HepG2 (cell line): ENCODE measurements around the gene DHH. TPM values are rescaled to one million over a fixed set of nuclear protein-coding genes. Genes with fewer than 3 reads are reported as not detected.
A peak's percentile ranks its signal among the peaks of the same experiment; 100 is the strongest.

Source experiments
- ATRX ChIP-seq: sonication (generic); formaldehyde crosslinking; IDR thresholded peaks from 2 replicates; pipeline ENCODE4 v1.4.0; 2020; ENCODE audit warnings: missing genetic modification reagents, borderline replicate concordance
- NCOA5 ChIP-seq: sonication (generic); formaldehyde crosslinking; IDR thresholded peaks from 2 replicates; pipeline ENCODE4 v1.4.0; 2020; ENCODE audit warnings: missing genetic modification reagents
- SIX4 ChIP-seq: sonication (generic); formaldehyde crosslinking; IDR thresholded peaks from 2 replicates; pipeline ENCODE4 v1.4.0; 2020; ENCODE audit warnings: missing genetic modification reagents
- TRIM22 ChIP-seq: fragments of 450-650 bp; IDR thresholded peaks from 2 replicates; pipeline ENCODE4 v1.6.1; 2017
- ZBTB7B ChIP-seq: sonication (generic); formaldehyde crosslinking; IDR thresholded peaks from 2 replicates; pipeline ENCODE4 v1.4.0; 2020; ENCODE audit warnings: missing genetic modification reagents
- ZC3H4 ChIP-seq: sonication (generic); formaldehyde crosslinking; IDR thresholded peaks from 2 replicates; pipeline ENCODE4 v1.4.0; 2020; ENCODE audit warnings: missing genetic modification reagents, borderline replicate concordance
- ZNF251 ChIP-seq: sonication (generic); formaldehyde crosslinking; IDR thresholded peaks from 2 replicates; pipeline ENCODE4 v1.9.0; 2021; ENCODE audit warnings: mild to moderate bottlenecking, missing genetic modification reagents
- ZNF260 ChIP-seq: sonication (generic); formaldehyde crosslinking; IDR thresholded peaks from 2 replicates; pipeline ENCODE4 v1.4.0; 2020; ENCODE audit warnings: missing genetic modification reagents, low read depth, mild to moderate bottlenecking, borderline replicate concordance
- ZNF329 ChIP-seq: sonication (generic); formaldehyde crosslinking; IDR thresholded peaks from 2 replicates; pipeline ENCODE4 v1.9.0; 2021; ENCODE audit warnings: low read depth, mild to moderate bottlenecking, missing genetic modification reagents
- ZSCAN22 ChIP-seq: sonication (generic); formaldehyde crosslinking; IDR thresholded peaks from 2 replicates; pipeline ENCODE4 v1.4.0; 2020; ENCODE audit warnings: mild to moderate bottlenecking, missing genetic modification reagents
- polyA plus RNA-seq, 8 experiments: library from polyadenylated mRNA; depleted of rRNA in 3 of 8; stranded (reverse) in 7 of 8; unstranded in 1 of 8; fragments of >200 nt; fragmentation: Illumina TruSeq in 4 of 8; extraction: Trizol in 4 of 8; gene quantifications; 2 replicates each; pipeline versions ENCODE4 v1.2.1 to v1.2.3, GENCODE V29; 2011 to 2016; ENCODE audit warnings: low read depth in 4 of 8, missing spikeins in 1 of 8, mixed read lengths in 1 of 8; ENCODE audit not compliant: insufficient read depth in 1 of 8
- total RNA-seq, 5 experiments: library from RNA; depleted of rRNA; stranded (reverse); fragments of >200 nt; fragmentation: Illumina TruSeq; extraction: Trizol; gene quantifications; 2 replicates each; pipeline ENCODE4 v1.2.3, GENCODE V29; 2016; ENCODE audit warnings: low read depth in 1 of 5
- TF ChIP-seq, protein P1 (sequence below), 2 experiments: sonication (generic) in 1 of 2; formaldehyde crosslinking in 1 of 2; IDR thresholded peaks; 2 replicates each; pipeline versions ENCODE4 v1.6.1 to v1.9.0; 2014 to 2022; ENCODE audit warnings: antibody characterized with exemption in 1 of 2, borderline replicate concordance in 1 of 2, inconsistent platforms in 1 of 2, low read depth in 1 of 2, missing genetic modification reagents in 1 of 2
- TF ChIP-seq, protein P2 (sequence below): sonication (generic); formaldehyde crosslinking; IDR thresholded peaks from 2 replicates; pipeline ENCODE4 v1.4.0; 2020; ENCODE audit warnings: mild to moderate bottlenecking, missing genetic modification reagents, borderline replicate concordance
- TF ChIP-seq, protein P3 (sequence below): sonication (generic); formaldehyde crosslinking; conservative IDR thresholded peaks from 2 replicates; pipeline ENCODE4 v1.8.0; 2022; ENCODE audit warnings: low read depth, missing genetic modification reagents

The DHH gene
- total and polyA plus RNA-seq, 2 of the 13 experiments (the other 11 are each of a cell fraction or from before 2014, with no cell fraction given), result not detected

DNA sequence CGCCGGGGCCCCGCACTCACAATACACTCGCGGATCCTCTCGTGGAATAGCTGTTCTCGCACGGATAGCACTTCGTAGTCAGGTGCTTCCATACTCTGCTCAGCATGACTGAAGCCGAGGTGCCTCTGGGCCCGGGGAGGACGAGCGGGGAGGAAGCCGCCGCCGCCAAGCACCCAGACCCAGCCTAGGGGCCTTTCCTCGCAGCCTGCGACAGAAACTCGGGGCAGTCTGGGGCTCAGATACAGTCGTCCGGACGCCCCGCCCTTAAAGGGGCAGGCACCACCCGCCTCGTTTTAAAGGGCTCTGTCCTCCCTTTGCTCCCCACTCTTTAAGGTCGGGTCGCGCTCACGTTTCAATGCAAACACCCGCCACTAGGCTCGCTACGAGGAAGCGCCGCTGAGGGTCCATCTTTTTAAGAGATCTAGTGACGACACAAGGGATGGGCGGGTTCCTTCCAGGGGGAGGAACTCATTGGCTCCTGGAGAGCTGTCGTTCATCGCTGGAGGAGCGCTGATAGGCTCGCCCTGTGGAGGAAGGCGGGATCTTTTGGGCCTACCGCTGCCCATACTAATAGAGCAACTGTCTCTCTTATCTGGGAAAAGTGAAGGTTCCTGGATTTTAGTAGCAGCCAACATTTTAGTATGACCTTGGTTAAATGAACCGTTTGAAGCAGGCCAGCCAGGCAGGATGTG lies 16.0 kb upstream of the DHH start, which contains the start of gene LMBR1L (continued):
- TF ChIP-seq, protein P1, sequence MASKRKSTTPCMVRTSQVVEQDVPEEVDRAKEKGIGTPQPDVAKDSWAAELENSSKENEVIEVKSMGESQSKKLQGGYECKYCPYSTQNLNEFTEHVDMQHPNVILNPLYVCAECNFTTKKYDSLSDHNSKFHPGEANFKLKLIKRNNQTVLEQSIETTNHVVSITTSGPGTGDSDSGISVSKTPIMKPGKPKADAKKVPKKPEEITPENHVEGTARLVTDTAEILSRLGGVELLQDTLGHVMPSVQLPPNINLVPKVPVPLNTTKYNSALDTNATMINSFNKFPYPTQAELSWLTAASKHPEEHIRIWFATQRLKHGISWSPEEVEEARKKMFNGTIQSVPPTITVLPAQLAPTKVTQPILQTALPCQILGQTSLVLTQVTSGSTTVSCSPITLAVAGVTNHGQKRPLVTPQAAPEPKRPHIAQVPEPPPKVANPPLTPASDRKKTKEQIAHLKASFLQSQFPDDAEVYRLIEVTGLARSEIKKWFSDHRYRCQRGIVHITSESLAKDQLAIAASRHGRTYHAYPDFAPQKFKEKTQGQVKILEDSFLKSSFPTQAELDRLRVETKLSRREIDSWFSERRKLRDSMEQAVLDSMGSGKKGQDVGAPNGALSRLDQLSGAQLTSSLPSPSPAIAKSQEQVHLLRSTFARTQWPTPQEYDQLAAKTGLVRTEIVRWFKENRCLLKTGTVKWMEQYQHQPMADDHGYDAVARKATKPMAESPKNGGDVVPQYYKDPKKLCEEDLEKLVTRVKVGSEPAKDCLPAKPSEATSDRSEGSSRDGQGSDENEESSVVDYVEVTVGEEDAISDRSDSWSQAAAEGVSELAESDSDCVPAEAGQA (IDR thresholded peaks at IDR 0.05; ENCODE audit: low read depth), result no peak
- TF ChIP-seq, protein P1 (CRISPR knock-in tag; IDR thresholded peaks at IDR 0.05; ENCODE audit: borderline replicate concordance), result no peak
- TF ChIP-seq TRIM22 (no peak), ZSCAN22 (CRISPR knock-in tag) (no peak), ZNF260 (CRISPR knock-in tag) (no peak), ZNF329 (no peak), SIX4 (CRISPR knock-in tag) (peak; percentile 67), ZBTB7B (CRISPR knock-in tag) (peak; percentile 9; the same call in 1 of the 2 replicates), ZC3H4 (CRISPR knock-in tag) (no peak), NCOA5 (no peak), ATRX (CRISPR knock-in tag) (no peak), ZNF251 (CRISPR knock-in tag) (no peak)
- TF ChIP-seq, protein P2, sequence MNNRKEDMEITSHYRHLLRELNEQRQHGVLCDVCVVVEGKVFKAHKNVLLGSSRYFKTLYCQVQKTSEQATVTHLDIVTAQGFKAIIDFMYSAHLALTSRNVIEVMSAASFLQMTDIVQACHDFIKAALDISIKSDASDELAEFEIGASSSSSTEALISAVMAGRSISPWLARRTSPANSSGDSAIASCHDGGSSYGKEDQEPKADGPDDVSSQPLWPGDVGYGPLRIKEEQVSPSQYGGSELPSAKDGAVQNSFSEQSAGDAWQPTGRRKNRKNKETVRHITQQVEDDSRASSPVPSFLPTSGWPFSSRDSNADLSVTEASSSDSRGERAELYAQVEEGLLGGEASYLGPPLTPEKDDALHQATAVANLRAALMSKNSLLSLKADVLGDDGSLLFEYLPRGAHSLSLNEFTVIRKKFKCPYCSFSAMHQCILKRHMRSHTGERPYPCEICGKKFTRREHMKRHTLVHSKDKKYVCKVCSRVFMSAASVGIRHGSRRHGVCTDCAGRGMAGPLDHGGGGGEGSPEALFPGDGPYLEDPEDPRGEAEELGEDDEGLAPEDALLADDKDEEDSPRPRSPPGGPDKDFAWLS (CRISPR knock-in tag), result no peak
- TF ChIP-seq, protein P3, sequence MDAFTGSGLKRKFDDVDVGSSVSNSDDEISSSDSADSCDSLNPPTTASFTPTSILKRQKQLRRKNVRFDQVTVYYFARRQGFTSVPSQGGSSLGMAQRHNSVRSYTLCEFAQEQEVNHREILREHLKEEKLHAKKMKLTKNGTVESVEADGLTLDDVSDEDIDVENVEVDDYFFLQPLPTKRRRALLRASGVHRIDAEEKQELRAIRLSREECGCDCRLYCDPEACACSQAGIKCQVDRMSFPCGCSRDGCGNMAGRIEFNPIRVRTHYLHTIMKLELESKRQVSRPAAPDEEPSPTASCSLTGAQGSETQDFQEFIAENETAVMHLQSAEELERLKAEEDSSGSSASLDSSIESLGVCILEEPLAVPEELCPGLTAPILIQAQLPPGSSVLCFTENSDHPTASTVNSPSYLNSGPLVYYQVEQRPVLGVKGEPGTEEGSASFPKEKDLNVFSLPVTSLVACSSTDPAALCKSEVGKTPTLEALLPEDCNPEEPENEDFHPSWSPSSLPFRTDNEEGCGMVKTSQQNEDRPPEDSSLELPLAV, result no peak
